ENCODE data around the gene CLIP1.

- TF ChIP-seq CTCF (IDR thresholded peaks at IDR 0.05; ENCODE audit: borderline replicate concordance, extremely low read depth, low read length, poor library complexity, severe bottlenecking) (no peak), EZH2 (IDR thresholded peaks at IDR 0.05; ENCODE audit: borderline replicate concordance, low read depth, low read length, severe bottlenecking) (no peak)
Observed at GRCh38 chr12:122243965-122244364, 178.5 kb downstream of the CLIP1 start.
